SK-N-SH (cell line): ENCODE measurements around the gene CHCHD1. TPM values are rescaled to one million over a fixed set of nuclear protein-coding genes. Genes with fewer than 3 reads are reported as not detected.

Source experiments
- CTCF ChIA-PET: fragments of 300-600, 350-600 bp; formaldehyde crosslinking; extraction: SDS; loops from one replicate; lab custom pipeline; 2021; lab: Yijun Ruan, JAX
- POLR2A ChIA-PET: fragments of 350-600 bp; sonication (Branson Sonifier 250); formaldehyde crosslinking; extraction: SDS; loops from one replicate; lab custom pipeline; 2020; ENCODE audit warnings: antibody characterized with exemption, inconsistent platforms; lab: Yijun Ruan, JAX
- DNase-seq: peaks from one replicate; pipeline ENCODE4 v3.0.0; 2012
- H2AFZ ChIP-seq: fragments of 200-600 bp; sonication (generic); 2 replicates; pipeline ENCODE4 v1.8.1; 2016; ENCODE audit warnings: antibody characterized with exemption, mild to moderate bottlenecking, low read depth
- H3F3A ChIP-seq: fragments of 200-600 bp; sonication (generic); replicated peaks from 2 replicates; pipeline ENCODE3; 2016; ENCODE audit warnings: antibody characterized with exemption, mild to moderate bottlenecking; ENCODE audit not compliant: insufficient read depth
- H3K27ac ChIP-seq, 2 experiments: fragments of 200-500 bp in 1 of 2; fragments of 200-600 bp in 1 of 2; sonication (Bioruptor generic) in 1 of 2; sonication (generic), shearing (Covaris generic) in 1 of 2; 2 replicates each; pipeline versions ENCODE4 v1.5.1 to v1.6.1; 2014 to 2016; ENCODE audit warnings: low read depth in 2 of 2, inconsistent platforms in 1 of 2, low read length in 1 of 2, mild to moderate bottlenecking in 1 of 2, mixed read lengths in 1 of 2
- H3K27me3 ChIP-seq: fragments of 200-600 bp; sonication (generic), shearing (Covaris generic); 2 replicates; pipeline ENCODE4 v1.6.1; 2016; ENCODE audit warnings: mixed run types; ENCODE audit not compliant: insufficient read depth
- H3K36me3 ChIP-seq, 2 experiments: fragments of 200-500 bp in 1 of 2; fragments of 200-600 bp in 1 of 2; sonication (Bioruptor generic) in 1 of 2; sonication (generic) in 1 of 2; replicated peaks in 1 of 2; 2 replicates each; pipeline versions ENCODE3 to v1.5.1; 2014 to 2016; ENCODE audit warnings: low read length in 1 of 2, mild to moderate bottlenecking in 1 of 2; ENCODE audit not compliant: insufficient read depth in 2 of 2, control insufficient read depth in 1 of 2
- H3K4me1 ChIP-seq, 2 experiments: fragments of 200-500 bp in 1 of 2; fragments of 200-600 bp in 1 of 2; sonication (Bioruptor generic) in 1 of 2; sonication (generic), shearing (Covaris generic) in 1 of 2; 2 replicates each; pipeline versions ENCODE4 v1.5.1 to v1.6.1; 2014 to 2016; ENCODE audit warnings: low read depth in 1 of 2, low read length in 1 of 2, mixed run types in 1 of 2; ENCODE audit not compliant: insufficient read depth in 2 of 2, control insufficient read depth in 1 of 2
- H3K4me2 ChIP-seq: fragments of 200-600 bp; sonication (generic), shearing (Covaris generic); 2 replicates; pipeline ENCODE4 v1.6.1; 2017; ENCODE audit warnings: mixed run types
- H3K4me3 ChIP-seq, 2 experiments: fragments of 200-500 bp in 1 of 2; fragments of 200-600 bp in 1 of 2; sonication (Bioruptor generic) in 1 of 2; sonication (generic), shearing (Covaris generic) in 1 of 2; 2 replicates each; pipeline versions ENCODE4 v1.5.1 to v1.8.1; 2014 to 2016; ENCODE audit warnings: low read depth in 2 of 2, inconsistent platforms in 1 of 2, low read length in 1 of 2, mild to moderate bottlenecking in 1 of 2, mixed read lengths in 1 of 2, moderate library complexity in 1 of 2
- H3K79me2 ChIP-seq: fragments of 200-600 bp; sonication (generic); 2 replicates; pipeline ENCODE4 v1.8.1; 2017; ENCODE audit warnings: mild to moderate bottlenecking; ENCODE audit not compliant: insufficient read depth
- H3K9ac ChIP-seq: fragments of 200-600 bp; sonication (generic); 2 replicates; pipeline ENCODE4 v1.6.1; 2017; ENCODE audit warnings: mixed run types
- H3K9me2 ChIP-seq: fragments of 200-600 bp; sonication (generic); 2 replicates; pipeline ENCODE4 v1.6.1; 2017; ENCODE audit warnings: mixed run types
- H3K9me3 ChIP-seq: fragments of 200-600 bp; sonication (generic); 2 replicates; pipeline ENCODE4 v1.6.1; 2017; ENCODE audit warnings: mixed run types, mild to moderate bottlenecking, moderate library complexity
- H4K20me1 ChIP-seq: fragments of 200-600 bp; sonication (generic); 2 replicates; pipeline ENCODE4 v1.6.1; 2017; ENCODE audit warnings: mild to moderate bottlenecking, mixed run types; ENCODE audit not compliant: insufficient read depth
- CTCF ChIP-seq: fragments of 200-600 bp; sonication (generic); IDR thresholded peaks from 2 replicates; pipeline ENCODE4 v1.6.1; 2017; ENCODE audit warnings: antibody characterized with exemption, mild to moderate bottlenecking, moderate library complexity
- EP300 ChIP-seq, 2 experiments: IDR thresholded peaks; 2 replicates each; pipeline versions ENCODE4 v1.4.0 to v1.6.1; 2012; ENCODE audit warnings: borderline replicate concordance in 1 of 2, low read depth in 1 of 2, low read length in 1 of 2
- FOSL2 ChIP-seq: IDR thresholded peaks from 2 replicates; pipeline ENCODE4 v1.4.0; 2012; ENCODE audit warnings: low read depth, mild to moderate bottlenecking, moderate library complexity, borderline replicate concordance
- MAX ChIP-seq: IDR thresholded peaks from 2 replicates; pipeline ENCODE4 v1.4.0; 2012; ENCODE audit warnings: low read depth
- MXI1 ChIP-seq: IDR thresholded peaks from 2 replicates; pipeline ENCODE4 v1.6.1; 2012; ENCODE audit warnings: mild to moderate bottlenecking, low read depth, low read length, improper control_type of control experiment
- PBX3 ChIP-seq: IDR thresholded peaks from 2 replicates; pipeline ENCODE4; 2012
- RAD21 ChIP-seq: IDR thresholded peaks from 2 replicates; pipeline ENCODE4 v1.6.1; 2012; ENCODE audit warnings: mild to moderate bottlenecking, low read length
- RCOR1 ChIP-seq: fragments of 150-350 bp; IDR thresholded peaks from 2 replicates; pipeline ENCODE4 v1.6.1; 2017; ENCODE audit warnings: antibody characterized with exemption, low read length
- REST ChIP-seq: IDR thresholded peaks from 2 replicates; pipeline ENCODE4 v1.6.1; 2012; ENCODE audit warnings: mild to moderate bottlenecking, low read depth, low read length, moderate library complexity
- RXRA ChIP-seq: IDR thresholded peaks from 2 replicates; pipeline ENCODE4 v1.4.0; 2012; ENCODE audit warnings: low read depth, mild to moderate bottlenecking, borderline replicate concordance
- USF1 ChIP-seq: IDR thresholded peaks from 2 replicates; pipeline ENCODE4 v1.4.0; 2012; ENCODE audit warnings: low read depth, borderline replicate concordance
- USF2 ChIP-seq: fragments of 150-350 bp; IDR thresholded peaks from 2 replicates; pipeline ENCODE4 v1.6.1; 2017; ENCODE audit warnings: antibody characterized with exemption, low read length, low read depth, borderline replicate concordance
- WGBS: methylation state at CpG from one replicate; pipeline ENCODE4 v1.1.6; 2017; ENCODE audit warnings: low lambda C conversion rate; 5-methylcytosine and 5-hydroxymethylcytosine counted together
- polyA plus RNA-seq, 3 experiments: library from polyadenylated mRNA; depleted of rRNA; stranded (reverse); fragments of >200 nt; gene quantifications; 2 replicates each; pipeline ENCODE4 v1.2.3, GENCODE V29; 2012

Gene CHCHD1
- polyA plus RNA-seq, 1 of the 3 experiments (the other 2 are of a cell fraction): 60.9 TPM

- H3K4me2 ChIP-seq: 0 out of 2 replicates have a peak overlapping the region, but pooled peaks have one; percentile 74
- peaks cover 49% of the 10 kb centered on the region for H3K79me2 ChIP-seq
- no peak for DNase-seq
- H3K9me3 ChIP-seq: no peaks in the 10 kb centered on the region
- CTCF ChIA-PET: no interaction called here
- no peak overlapping the region for H2AFZ ChIP-seq
- H3K4me1 ChIP-seq: peaks cover 0 to 7% of the 10 kb centered on the region in 2 experiments; a peak in 2 of 4 replicates
- H3K4me3 ChIP-seq: no peak overlapping the region
- WGBS: 98% methylated on average over 5 of the region's 5 CpGs
- no peak overlapping the region for H3K27ac ChIP-seq
- TF ChIP-seq EP300 (IDR thresholded peaks at IDR 0.05; ENCODE audit: borderline replicate concordance in 1 of 2, low read depth in 1 of 2, low read length in 1 of 2) (no peak), PBX3 (no peak), RAD21 (no peak), FOSL2 (no peak), USF2 (no peak), MXI1 (no peak), REST (no peak)
- TF ChIP-seq, all 33 proteins: peak for 0
- Histone ChIP-seq H3K9ac (no peak overlapping the region), H3F3A (no peaks in the 10 kb centered on the region), H3K9me2 (no peaks in the 10 kb centered on the region), H3K27me3 (no peaks in the 10 kb centered on the region), H3K36me3 (peaks cover 12 to 13% of the 10 kb centered on the region in 2 experiments), H4K20me1 (no peaks in the 10 kb centered on the region)
- POLR2A ChIA-PET: interaction anchor here (1.4 to 4.9 kb wide), 4 partner anchors 9 to 39 kb away, joined by 3 to 29 read pairs (median 14); partner anchors contain the start of gene CHCHD1
These were observed 39.5 kb upstream of the CHCHD1 start for GRCh38 chr10:73742454-73742734.

- H3K36me3 ChIP-seq: peaks cover 12 to 21% of the 10 kb centered on the region in 2 experiments
- peaks cover 0 to 7% of the 10 kb centered on the region in 2 experiments; a peak in 2 of 4 replicates for H3K4me1 ChIP-seq
- H3K9me3 ChIP-seq: no peaks in the 10 kb centered on the region
- POLR2A ChIA-PET: interaction anchor here (1.4 to 4.9 kb wide), 6 partner anchors 10 to 95 kb away, joined by 3 to 29 read pairs (median 7); partner anchors contain the start of gene CHCHD1
- H3K4me2 ChIP-seq: peak overlapping the region; percentile 74
- no peak for TF ChIP-seq USF1
- no peak for TF ChIP-seq REST
- TF ChIP-seq RXRA: no peak
- TF ChIP-seq RCOR1: no peak
- no peak for TF ChIP-seq MAX
- no peak for TF ChIP-seq CTCF
- no peaks in the 10 kb centered on the region for H3F3A ChIP-seq
- H3K27ac ChIP-seq: peak overlapping the region; percentile 91
- peak overlapping the region; percentile 77 for H2AFZ ChIP-seq
- no peaks in the 10 kb centered on the region for H3K27me3 ChIP-seq
- H3K9ac ChIP-seq: peak overlapping the region; percentile 91
- DNase-seq: no peak
- WGBS: 24% methylated on average over 6 of the region's 6 CpGs
- CTCF ChIA-PET: interaction anchor here (0.6 to 1.0 kb wide), 4 partner anchors 13 to 1998 kb away, joined by 3 read pairs; no protein-coding TSS in a partner anchor
- H4K20me1 ChIP-seq: no peaks in the 10 kb centered on the region
- peak overlapping the region; percentile 77 to 90 for H3K4me3 ChIP-seq
- peaks cover 59% of the 10 kb centered on the region for H3K79me2 ChIP-seq
- H3K9me2 ChIP-seq: no peaks in the 10 kb centered on the region
These were observed 38.4 kb upstream of the CHCHD1 start for GRCh38 chr10:73743327-73743904.
